PFSK-1 (cell line): ENCODE results near the gene CALML3.

Source experiments
- FOXP2 ChIP-seq: optimal IDR thresholded peaks from 2 replicates; pipeline ENCODE3; 2011; ENCODE audit warnings: borderline replicate concordance, control low read depth, inconsistent platforms; ENCODE audit not compliant: insufficient read depth; ENCODE audit errors: extremely low read length, extremely low read depth
- POLR2AphosphoS5 ChIP-seq: IDR thresholded peaks from 2 replicates; pipeline ENCODE4 v1.6.1; 2012; ENCODE audit warnings: low read depth, mild to moderate bottlenecking, control low read depth, low read length, moderate library complexity
- SIN3A ChIP-seq: IDR thresholded peaks from 2 replicates; pipeline ENCODE4 v1.6.1; 2012; ENCODE audit warnings: mild to moderate bottlenecking, low read length, moderate library complexity, borderline replicate concordance; ENCODE audit not compliant: insufficient read depth
- TAF1 ChIP-seq: IDR thresholded peaks from 2 replicates; pipeline ENCODE4 v1.6.1; 2012; ENCODE audit warnings: low read length, control low read depth, borderline replicate concordance; ENCODE audit not compliant: insufficient read depth
- TF ChIP-seq, protein P1 (sequence below), 2 experiments: IDR thresholded peaks; 2 replicates each; pipeline versions ENCODE4 v1.6.1 to v1.8.0; 2011 to 2012; ENCODE audit warnings: low read depth in 2 of 2, low read length in 2 of 2, control low read depth in 1 of 2, inconsistent platforms in 1 of 2, mild to moderate bottlenecking in 1 of 2, moderate library complexity in 1 of 2; ENCODE audit not compliant: insufficient read depth in 1 of 2

DNA sequence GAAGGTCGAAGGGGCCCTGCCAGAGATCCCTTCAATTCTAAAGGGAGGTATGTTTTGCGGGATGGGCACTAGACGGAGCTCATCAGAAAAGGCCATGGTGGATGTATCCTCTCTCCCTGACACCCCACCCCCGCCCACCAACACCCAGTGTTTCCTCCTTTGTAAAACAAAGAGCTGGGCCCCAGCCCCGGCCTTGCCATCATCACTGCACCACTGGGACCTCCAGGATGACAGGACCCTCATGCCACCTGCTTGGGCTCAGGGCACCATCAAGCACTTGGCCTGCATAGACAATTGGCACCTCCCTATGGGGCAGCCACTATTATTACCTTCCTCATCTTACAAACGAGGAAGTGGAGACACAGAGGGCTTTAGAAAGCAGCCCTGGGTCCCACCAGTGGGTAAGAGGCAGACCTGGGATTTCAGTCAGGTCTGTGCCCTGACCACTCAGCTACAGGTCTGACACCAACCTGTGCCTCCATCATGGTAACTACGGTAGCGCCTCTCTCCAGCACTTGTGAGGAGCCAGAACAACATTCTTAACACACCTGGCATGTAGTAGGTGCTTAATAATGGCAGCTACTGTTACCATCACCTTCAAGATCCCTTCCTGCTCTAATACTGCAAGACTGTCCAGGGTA is 2.0 kb downstream of the CALML3 start:
- no peak for TF ChIP-seq SIN3A
- TF ChIP-seq TAF1, result no peak
- TF ChIP-seq, protein P1, sequence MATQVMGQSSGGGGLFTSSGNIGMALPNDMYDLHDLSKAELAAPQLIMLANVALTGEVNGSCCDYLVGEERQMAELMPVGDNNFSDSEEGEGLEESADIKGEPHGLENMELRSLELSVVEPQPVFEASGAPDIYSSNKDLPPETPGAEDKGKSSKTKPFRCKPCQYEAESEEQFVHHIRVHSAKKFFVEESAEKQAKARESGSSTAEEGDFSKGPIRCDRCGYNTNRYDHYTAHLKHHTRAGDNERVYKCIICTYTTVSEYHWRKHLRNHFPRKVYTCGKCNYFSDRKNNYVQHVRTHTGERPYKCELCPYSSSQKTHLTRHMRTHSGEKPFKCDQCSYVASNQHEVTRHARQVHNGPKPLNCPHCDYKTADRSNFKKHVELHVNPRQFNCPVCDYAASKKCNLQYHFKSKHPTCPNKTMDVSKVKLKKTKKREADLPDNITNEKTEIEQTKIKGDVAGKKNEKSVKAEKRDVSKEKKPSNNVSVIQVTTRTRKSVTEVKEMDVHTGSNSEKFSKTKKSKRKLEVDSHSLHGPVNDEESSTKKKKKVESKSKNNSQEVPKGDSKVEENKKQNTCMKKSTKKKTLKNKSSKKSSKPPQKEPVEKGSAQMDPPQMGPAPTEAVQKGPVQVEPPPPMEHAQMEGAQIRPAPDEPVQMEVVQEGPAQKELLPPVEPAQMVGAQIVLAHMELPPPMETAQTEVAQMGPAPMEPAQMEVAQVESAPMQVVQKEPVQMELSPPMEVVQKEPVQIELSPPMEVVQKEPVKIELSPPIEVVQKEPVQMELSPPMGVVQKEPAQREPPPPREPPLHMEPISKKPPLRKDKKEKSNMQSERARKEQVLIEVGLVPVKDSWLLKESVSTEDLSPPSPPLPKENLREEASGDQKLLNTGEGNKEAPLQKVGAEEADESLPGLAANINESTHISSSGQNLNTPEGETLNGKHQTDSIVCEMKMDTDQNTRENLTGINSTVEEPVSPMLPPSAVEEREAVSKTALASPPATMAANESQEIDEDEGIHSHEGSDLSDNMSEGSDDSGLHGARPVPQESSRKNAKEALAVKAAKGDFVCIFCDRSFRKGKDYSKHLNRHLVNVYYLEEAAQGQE (IDR thresholded peaks at IDR 0.05; ENCODE audit: insufficient read depth in 1 of 2, low read depth in 2 of 2, low read length in 2 of 2), result no peak
- no peak for TF ChIP-seq POLR2AphosphoS5
- no peak for TF ChIP-seq FOXP2
